GM21515 (cell line): Measurements from ENCODE around the gene MPHOSPH8.

Source experiments
- ATAC-seq: cut with Tn5 transposase; IDR thresholded peaks from one replicate; pipeline ENCODE4 v1.9.1; 2021; ENCODE audit not compliant: unreplicated experiment

MPHOSPH8 gene, protein sequence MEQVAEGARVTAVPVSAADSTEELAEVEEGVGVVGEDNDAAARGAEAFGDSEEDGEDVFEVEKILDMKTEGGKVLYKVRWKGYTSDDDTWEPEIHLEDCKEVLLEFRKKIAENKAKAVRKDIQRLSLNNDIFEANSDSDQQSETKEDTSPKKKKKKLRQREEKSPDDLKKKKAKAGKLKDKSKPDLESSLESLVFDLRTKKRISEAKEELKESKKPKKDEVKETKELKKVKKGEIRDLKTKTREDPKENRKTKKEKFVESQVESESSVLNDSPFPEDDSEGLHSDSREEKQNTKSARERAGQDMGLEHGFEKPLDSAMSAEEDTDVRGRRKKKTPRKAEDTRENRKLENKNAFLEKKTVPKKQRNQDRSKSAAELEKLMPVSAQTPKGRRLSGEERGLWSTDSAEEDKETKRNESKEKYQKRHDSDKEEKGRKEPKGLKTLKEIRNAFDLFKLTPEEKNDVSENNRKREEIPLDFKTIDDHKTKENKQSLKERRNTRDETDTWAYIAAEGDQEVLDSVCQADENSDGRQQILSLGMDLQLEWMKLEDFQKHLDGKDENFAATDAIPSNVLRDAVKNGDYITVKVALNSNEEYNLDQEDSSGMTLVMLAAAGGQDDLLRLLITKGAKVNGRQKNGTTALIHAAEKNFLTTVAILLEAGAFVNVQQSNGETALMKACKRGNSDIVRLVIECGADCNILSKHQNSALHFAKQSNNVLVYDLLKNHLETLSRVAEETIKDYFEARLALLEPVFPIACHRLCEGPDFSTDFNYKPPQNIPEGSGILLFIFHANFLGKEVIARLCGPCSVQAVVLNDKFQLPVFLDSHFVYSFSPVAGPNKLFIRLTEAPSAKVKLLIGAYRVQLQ

DNA sequence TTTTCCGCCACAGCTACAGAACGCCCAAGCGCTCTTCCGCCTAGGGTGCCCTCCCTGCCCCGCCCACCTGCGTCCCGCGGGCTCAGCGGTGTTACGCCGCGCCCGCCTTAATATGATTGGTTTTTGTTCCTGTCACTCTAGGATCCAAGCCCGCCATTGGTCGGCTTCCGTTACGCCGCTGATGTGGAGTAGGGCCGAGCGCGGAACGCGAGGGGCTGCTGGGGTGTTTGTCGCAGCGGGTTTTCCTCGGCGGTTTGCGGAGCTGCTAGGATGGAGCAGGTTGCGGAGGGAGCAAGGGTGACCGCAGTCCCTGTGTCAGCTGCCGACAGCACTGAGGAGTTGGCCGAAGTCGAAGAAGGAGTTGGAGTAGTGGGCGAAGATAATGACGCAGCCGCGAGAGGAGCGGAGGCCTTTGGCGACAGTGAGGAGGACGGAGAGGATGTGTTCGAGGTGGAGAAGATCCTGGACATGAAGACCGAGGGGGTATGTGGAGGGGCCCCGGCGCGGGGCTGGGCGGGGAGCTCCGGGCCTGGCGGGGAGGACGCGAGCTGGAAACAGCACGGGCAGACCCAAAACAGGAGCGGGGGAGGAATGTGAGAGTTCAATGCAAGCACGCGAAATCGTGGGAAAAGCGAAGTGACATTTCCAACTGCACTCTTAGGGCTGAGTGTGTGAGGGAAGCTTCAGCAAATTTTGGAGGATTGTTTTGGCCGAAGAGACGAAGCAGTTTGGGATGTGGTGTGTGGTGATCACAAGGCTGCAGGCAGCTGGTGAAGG is at the start of gene MPHOSPH8:
Gene MPHOSPH8 (plus strand): TSS at position 181 of the 777 bp plus-strand sequence. CDS start 90 bp downstream, at position 271.
- peak; percentile 99 for ATAC-seq

DNA sequence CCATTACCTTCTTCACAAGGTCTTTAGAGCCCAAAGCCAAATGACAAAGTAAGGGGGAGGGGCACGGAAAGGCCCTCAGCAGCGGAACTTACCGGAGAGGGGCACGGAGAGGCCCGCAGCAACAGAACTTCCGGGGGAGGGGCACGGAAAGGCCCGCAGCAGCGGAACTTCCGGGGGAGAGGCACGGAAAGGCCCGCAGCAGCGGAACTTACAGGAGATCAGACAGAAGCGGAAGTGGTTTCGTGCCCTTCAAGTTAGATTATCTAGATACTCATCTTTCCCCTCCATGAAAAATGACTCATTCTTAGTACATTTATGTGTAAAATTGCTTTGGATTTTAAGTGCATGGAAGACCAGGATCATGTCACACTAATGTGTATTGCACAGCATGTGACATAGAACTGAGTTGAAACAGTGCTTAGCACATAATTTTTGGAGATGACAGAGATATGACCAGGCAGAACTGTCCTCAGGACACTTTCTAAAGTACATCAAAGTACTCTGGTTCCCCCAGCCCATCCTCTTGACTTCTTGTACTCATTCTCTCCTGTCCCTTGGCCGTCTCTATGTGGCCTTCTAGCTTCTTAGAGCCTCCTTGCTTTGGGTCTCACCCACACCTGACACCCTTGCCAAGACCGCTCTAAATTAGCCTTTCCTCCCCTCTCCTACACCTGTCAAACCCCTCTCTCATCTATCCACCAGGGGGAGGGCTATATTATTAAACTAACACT is 46.4 kb upstream of the MPHOSPH8 start:
- peak; percentile 80 for ATAC-seq

DNA sequence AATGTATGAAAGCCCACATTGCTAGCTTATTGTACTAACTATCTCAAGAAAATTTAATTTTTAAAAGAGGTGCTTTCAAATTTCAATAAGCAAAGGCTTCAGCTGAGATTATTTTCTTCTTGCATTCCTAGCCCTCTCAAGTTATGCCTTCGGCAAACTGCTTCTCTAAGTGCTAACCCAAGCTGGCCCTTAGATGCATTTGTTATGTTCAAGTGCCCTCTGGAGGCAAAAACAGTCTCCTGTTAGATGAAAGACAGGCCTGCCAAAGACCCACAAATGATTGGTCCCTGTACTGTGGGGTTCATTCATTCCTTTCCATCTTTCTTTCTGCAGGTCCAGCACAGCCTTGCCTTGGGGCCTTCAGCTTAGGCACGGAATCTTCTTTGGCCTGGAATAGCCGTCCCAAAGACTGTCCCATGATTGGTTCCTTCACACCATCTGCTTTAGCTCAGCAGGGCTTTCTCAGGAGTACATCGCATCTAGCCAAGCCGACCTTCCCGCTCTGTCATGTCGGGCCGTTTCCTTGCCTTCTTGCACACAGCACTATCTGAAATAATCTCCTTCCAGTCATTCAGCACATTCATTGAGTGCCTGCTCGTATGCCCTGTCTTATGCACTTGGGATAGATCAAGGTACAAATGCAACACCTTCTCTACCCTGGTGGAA is 45.7 kb upstream of the MPHOSPH8 start:
- ATAC-seq: peak; percentile 76

DNA sequence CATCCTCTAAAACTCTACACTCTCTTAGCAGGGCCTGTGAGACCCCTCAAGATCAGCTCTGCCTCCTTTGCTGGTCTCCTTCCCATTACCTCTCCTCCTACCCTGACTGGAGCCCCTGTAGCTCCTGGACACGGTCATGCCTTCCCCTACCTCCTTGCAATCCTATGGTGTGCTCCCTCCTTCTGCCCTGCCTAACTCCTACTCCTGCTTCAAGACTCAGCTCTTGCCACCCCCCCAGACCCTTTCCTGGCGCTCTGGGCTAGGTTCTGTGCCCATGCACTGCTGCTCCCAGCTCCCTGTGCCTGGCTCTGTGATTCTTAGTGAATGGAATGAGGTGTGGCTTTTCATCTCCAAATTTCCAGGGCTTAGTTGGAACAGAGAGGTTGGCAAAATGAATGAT is 44.1 kb upstream of the MPHOSPH8 start:
- ATAC-seq: no peak

DNA sequence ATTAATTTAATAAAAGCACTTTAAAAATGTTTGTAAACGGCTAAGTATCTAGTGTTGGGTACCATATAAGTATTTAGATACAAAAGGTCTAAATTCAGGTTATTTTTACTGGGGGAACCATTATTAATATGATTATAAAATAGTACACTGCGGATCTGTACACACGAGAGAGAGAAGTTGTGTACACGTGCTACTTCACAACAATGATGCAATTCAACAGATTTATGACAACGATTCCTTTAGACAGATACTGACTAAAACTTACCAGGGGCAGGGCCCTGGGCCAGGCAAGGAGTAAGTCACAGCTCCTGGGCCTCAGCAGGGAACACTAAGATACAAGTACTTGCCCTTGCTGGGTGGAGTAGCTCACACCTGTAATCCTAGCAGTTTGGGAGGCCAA is 43.0 kb upstream of the MPHOSPH8 start:
- no peak for ATAC-seq

DNA sequence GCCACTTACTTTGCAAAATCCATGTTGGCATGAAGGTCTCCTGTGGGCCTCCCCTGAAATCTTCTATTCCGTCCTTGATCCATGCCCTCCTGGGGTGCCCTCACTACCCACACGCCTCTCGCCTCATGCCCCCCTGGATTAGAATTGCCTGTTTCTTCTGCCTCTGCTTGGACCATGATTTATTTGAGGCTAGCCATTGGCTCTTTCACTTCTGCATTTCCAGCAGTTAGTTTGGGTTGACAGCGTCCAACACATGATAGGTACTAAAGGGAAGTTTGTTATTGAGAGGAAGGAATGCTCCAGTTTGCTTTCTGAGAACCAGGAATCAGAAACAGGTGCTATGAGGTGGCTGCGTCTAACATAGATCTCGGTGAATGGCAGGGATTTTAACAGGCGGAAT is 41.6 kb upstream of the MPHOSPH8 start:
- ATAC-seq: no peak

DNA sequence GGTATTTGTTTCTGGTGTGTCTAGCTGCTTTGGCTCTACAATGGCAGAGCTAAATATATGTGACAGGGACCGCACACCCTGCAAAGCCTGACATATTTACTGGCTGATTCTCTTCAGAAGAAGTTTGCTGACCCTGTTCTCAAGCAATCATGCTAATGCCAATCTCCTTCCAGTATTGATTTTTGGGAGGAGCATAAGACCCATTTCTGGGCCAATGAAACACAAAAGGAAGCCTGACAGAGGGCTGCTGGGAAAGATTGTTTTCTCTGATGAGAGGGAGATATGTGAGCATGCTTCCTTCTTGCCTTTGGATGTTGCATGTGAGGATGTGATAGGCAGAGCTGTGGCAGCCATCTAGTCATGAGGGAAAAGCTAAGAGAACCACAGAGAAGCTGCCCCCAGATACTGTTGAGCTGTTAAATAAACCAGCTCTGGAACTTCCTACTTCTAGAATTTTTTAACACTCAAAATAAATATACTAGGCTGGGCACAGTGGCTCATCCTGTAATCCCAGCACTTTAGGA is 40.7 kb upstream of the MPHOSPH8 start:
- no peak for ATAC-seq

DNA sequence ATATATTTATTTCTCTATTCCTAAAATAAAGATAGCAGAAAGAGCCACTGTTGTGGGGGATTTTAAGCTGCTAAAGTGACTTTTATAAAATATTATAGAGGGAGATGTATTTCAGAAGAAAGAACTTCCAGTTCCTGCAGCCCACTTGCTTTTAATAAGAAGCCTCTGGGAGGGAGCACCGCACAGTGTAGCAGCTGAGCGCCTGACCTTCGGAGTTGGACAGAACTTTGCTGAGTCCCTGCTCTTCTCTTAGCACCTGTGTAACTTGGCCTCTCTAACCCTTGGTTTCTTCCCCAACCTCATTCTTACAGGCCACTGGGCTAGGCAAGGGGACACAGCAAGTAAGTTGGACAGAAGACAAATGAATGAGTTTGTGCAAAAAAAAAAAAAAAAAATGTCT is 37.4 kb upstream of the MPHOSPH8 start:
- no peak for ATAC-seq

DNA sequence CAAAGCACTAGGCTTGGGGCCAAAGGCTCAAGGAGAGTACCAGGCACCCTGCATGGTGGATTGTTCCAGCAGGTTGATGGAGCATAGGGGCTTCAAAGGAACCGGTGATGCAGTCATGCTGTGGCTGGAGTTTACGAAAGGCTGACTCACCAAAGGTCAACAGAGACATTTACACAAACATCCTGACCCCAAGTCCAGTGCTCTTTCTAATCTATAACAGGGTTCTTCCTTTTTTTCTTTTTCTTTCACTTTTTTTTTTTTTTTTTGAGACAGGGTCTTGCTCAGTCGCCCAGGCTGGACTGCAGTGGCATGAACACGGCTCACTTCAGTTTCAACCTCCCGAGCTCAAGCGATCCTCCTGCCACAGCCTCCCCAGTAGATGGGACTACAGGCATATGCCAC is 36.5 kb upstream of the MPHOSPH8 start:
- ATAC-seq: no peak

DNA sequence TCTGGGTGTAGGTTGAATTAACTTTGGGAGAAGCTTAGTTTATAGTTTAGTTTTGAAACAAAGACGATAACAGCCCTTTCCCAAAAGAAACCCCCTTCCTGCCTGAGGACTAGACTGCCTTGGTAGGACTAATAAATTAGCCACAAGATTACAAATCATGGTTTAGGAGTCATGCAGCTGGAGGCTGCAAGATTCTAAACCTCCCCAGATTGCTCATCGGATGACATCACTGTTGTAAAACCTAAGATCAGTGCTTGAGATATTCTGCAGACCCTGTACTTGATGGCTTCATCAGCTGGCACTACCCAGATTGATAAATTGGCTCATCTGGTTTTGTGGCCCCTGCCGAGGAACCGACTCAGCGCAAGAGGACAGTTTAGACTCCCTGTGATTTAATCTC is 35.9 kb upstream of the MPHOSPH8 start:
- ATAC-seq: no peak

DNA sequence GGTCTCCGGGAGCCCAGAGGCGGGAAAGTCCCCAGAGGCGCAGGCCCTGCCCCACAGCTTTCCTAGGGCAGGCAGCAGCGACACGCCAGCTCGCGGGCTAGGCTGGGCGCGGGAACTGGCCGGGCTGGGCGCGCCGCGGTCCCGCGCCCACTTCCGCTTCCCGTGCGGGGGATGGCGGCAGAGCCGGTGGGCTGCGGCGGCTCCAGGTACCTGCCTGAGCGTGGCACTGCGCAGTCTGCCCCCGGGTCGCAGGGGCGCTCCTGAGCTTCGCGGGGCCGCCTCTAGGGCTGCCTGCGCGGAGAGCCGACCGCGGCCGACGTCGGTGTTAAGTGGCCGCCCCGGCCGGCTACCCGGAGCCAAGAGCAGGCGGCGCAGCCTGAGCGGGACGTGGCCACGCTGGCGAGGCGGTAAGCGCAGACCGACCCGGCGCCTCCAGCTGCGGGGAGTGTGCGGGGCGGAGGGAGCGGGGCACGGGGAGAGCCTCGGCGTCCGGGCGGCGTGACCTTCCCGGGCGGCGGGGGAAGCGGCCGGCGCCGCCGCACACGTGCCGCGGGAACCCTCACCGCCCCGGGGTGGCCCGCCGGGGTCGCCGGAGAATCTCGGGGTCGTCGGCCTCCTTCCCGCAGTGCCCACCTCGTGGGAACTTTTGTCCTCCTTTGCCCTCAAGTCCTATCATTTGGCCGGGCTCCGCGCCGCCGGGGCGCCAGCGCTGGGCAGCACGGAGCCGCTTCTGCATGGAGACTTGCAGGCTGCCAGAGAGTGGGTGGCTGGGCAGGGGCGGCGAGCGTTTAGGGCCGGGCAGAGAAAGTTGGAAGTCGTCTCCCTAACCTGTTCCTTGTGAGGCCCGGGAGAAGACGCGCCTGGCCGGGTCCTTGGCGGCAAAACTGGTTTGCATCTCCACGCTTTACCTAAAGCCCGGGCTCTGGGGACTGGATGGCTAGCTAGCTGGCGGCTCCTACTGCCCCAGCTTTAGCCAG is 31.4 kb upstream of the MPHOSPH8 start:
- ATAC-seq: peak; percentile 82

DNA sequence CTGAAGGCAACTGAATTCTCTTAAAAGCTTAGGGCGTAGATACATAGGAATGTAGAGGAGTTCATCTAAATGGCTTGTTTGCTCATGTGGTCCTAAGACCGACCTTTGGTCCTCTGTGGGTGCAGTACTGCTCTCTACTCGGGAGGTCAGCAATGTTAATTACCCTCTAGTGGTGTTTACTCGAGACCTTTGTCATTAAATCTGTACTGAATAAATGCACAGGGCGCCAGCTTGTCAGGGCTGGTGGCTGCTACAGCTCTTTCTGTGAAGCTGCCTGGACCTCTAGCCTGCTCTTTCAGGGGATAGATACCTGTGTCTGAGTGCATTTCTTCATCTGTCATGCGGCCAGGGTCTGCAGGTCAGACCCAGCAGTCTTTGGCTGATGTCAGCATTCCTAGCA is 29.2 kb upstream of the MPHOSPH8 start:
- ATAC-seq: no peak

DNA sequence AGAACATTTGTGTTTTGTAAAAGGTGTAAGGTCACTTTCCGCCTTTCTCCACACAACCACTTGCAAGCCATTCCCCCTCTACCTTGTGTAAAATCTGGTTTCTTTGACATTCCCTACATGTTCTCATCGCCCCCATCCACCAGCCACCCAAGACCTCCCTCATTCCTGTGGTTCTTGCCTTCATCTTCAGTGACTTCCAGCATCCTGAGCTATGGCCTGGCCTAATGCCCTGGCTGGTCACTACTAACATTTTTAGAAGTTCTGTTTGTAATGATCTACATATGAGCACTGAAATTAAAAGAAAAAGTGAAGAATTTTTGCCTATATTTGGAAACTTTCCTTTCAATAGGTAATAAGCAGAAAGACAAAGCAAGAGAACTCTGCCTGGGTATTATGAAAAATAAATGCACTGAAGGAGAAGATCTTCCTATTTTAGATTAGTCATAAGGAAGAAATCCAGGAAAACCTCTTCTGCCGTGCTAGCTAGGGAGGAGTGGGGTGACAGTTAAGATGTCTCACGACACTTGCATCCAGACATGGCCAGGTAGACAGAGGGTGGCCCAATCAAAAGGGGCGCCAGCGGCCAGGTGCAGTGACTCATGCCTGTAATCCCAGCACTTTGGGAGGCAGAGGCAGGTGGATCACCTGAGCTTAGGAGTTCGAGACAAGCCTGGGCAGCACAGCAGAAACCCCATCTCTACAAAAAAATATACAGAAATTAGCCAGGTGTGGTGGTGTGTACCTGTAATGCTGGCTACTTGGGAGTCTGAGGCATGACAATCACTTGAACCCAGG is 28.1 kb upstream of the MPHOSPH8 start:
- no peak for ATAC-seq

DNA sequence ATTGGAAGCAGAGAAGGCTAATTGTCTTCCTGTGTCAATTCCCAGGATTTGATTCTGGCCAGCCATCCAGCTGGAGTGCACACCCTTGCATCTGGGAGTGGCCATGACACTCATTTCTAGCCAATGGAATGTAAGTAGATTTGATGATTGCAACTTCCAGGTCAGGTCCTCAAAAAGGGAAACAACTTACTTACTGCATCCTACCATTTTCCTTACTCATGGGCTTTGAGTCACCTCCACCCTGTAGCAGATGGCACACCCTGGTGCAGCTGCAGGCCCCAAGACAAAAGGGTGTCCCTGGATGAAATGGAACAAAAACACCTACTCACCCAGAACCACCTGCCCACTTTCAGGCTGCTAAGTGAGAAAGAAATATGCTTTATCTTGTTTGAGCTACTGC is 27.3 kb upstream of the MPHOSPH8 start:
- ATAC-seq: no peak

DNA sequence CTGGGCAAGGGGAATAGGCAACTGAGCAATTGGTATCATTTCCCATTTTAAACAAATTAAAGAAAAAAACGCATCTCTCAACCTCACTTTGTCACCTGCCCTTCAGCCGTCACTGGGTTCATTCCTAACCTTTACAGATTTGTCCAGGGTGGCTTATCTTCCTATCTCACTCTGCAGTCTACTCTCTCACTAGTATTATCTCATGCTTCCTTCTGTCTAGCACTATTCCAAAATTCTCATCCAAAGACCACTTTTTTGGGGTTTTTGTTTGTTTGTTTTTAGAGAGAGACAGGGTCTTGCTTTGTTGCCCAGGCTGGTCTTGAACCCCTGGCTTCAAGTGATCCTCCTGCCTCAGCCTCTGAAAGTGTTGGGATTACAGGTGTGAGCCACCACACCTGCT is 26.7 kb upstream of the MPHOSPH8 start:
- ATAC-seq: no peak

DNA sequence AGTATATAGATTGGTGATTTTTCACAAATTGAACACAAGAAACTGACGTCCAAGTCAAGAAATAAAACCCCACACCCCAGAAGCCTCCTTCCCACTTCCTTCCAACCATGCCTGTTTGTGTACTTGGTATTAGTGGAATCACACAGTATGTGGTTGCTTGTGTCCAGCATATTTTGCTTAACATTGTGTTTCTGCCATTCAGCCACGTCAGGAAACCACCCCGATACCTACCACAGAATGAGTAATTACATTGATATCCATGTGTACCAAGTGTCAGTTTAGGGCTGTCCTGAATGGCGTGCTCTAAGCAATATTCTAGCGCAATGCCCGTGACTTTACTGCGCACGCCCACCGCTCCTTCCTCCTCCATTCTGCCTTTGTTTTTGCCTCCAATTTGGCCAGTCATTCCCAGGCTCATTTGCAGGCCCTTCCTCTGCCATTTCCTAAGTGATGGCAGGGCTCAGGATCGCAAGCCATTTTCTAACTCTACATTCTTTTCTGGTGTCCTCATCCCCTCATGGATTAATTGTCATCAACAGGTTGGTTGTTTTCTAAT is 25.9 kb upstream of the MPHOSPH8 start:
- no peak for ATAC-seq

DNA sequence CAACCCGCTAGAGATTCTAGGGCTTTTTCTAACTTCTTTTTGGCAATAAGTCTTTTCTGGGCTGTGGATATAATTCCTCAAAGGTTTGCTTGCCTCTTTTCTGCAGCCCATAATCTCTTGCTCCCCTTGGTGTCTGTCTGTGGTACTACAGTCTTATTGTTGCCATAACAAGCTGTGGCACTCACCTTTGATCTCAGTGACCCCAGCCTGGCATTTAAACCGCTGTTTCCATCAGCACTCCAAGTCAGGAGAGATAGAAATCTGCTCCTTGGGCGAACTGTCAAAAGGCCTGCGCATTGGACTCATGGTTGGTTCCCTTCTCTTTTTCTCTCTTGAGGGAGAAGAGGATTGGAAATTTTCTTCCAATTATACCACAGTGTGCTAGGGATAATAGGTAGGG is 14.5 kb upstream of the MPHOSPH8 start:
- no peak for ATAC-seq

DNA sequence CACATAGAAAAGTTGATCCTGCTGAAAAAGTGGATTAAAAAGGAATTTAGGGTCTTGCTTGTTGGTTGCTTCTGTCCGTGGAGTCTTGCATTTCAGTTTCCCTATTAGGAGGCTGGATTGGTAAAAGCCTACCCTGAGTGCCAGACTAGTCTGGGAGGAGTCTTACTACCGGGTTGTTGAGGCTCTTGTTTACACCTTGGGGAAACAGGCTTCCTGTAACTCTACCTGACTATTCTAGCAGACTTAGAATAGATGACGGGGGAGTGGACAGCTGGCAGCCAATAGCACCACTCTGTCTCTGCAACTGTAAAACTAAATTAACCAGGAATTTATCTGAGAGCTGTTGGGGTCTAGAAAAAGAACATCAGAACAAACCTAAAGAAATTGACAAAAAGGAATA is 11.3 kb upstream of the MPHOSPH8 start:
- no peak for ATAC-seq
